ENCODE measurements around the gene PGGHG. TPM values are rescaled to one million over a fixed set of nuclear protein-coding genes. Genes with fewer than 3 reads are reported as not detected.

PGGHG gene
- total and polyA plus RNA-seq, 12 donors, result 0.55 to 77.2 (median 7.1) TPM

- Histone ChIP-seq H3K4me1 (replicated peaks in 1 of 2) (no peaks in the 10 kb centered on the region), H3K27ac (no peak overlapping the region), H3K36me3 (replicated peaks in 1 of 2) (no peaks in the 10 kb centered on the region), H3K27me3 (peaks cover 6% of the 10 kb centered on the region), H3K9me3 (replicated peaks in 1 of 3) (no peaks in the 10 kb centered on the region), H3K4me3 (no peak overlapping the region)
- intact Hi-C loops (cut with DNase I), result loop anchor here in 1 of 2 donors (10.0 kb wide), 1 partner anchor 151 kb away; the partner anchor contains the start of gene ANO9
- 79 to 83% (median 80%) methylated on average over 9 to 27 of the region's 27 CpGs for WGBS, 4 donors
- TF ChIP-seq POLR2A (IDR thresholded peaks at IDR 0.05), result no peak
- TF ChIP-seq, protein P1, sequence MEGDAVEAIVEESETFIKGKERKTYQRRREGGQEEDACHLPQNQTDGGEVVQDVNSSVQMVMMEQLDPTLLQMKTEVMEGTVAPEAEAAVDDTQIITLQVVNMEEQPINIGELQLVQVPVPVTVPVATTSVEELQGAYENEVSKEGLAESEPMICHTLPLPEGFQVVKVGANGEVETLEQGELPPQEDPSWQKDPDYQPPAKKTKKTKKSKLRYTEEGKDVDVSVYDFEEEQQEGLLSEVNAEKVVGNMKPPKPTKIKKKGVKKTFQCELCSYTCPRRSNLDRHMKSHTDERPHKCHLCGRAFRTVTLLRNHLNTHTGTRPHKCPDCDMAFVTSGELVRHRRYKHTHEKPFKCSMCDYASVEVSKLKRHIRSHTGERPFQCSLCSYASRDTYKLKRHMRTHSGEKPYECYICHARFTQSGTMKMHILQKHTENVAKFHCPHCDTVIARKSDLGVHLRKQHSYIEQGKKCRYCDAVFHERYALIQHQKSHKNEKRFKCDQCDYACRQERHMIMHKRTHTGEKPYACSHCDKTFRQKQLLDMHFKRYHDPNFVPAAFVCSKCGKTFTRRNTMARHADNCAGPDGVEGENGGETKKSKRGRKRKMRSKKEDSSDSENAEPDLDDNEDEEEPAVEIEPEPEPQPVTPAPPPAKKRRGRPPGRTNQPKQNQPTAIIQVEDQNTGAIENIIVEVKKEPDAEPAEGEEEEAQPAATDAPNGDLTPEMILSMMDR (IDR thresholded peaks at IDR 0.05), result no peak
- DNase-seq, result no peak
These were observed 5.1 kb downstream of the PGGHG start for GRCh38 chr11:293852-294661.

DNA sequence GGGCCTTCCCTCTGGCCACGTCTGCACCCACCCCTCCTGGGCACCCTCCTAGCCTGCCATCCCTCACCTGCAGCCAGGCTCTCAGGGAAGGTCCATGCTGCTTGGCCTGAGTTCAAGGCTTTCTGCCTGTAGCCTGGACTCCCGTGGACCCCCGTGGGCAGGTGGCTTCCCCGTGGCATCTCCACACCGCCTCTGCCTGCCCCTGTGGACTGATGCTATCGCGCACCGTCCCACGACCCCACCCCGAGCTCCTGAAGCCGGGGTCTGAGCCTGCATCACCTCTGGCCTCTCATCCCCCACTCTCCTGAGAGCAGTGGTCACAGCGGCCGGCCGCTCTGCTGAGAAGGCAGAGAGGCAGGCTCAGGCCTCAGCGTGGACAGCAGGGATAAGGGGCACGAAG lies 5.9 kb downstream of the PGGHG start:
- peaks cover 9% of the 10 kb centered on the region for H3K27me3 ChIP-seq
- H3K4me1 ChIP-seq (replicated peaks in 1 of 2), result no peaks in the 10 kb centered on the region
- intact Hi-C loops (cut with DNase I), result loop anchor here (5.0 to 10.0 kb wide), 2 partner anchors 68 to 150 kb away; partner anchors contain the start of gene ANO9 (in 1 of the 2)
- WGBS, 4 donors, result 85 to 94% (median 88%) methylated on average over 8 to 16 of the region's 16 CpGs
- H3K27ac ChIP-seq, result no peak overlapping the region
- H3K4me3 ChIP-seq, result no peak overlapping the region
- no peak for DNase-seq
- no peaks in the 10 kb centered on the region for H3K9me3 ChIP-seq (replicated peaks in 1 of 3)
- no peak for TF ChIP-seq POLR2A (IDR thresholded peaks at IDR 0.05)
- TF ChIP-seq, protein P1 (IDR thresholded peaks at IDR 0.05), result no peak
- H3K36me3 ChIP-seq (replicated peaks in 1 of 2), result no peaks in the 10 kb centered on the region

GRCh38 chr11:295351-296170 lies 6.6 kb downstream of the PGGHG start:
- no peak for DNase-seq
- Histone ChIP-seq H3K36me3 (replicated peaks in 1 of 2) (no peaks in the 10 kb centered on the region), H3K27ac (no peak overlapping the region), H3K9me3 (replicated peaks in 1 of 3) (no peaks in the 10 kb centered on the region), H3K4me3 (no peak overlapping the region), H3K4me1 (replicated peaks in 1 of 2) (no peaks in the 10 kb centered on the region), H3K27me3 (peaks cover 9% of the 10 kb centered on the region)
- 69 to 77% (median 72%) methylated on average over 22 to 26 of the region's 26 CpGs for WGBS, 4 donors
- intact Hi-C loops (cut with DNase I), result loop anchor here (5.0 to 10.0 kb wide), 2 partner anchors 67 to 149 kb away; partner anchors contain the start of gene ANO9 (in 1 of the 2)
- no peak for TF ChIP-seq POLR2A (IDR thresholded peaks at IDR 0.05)
- TF ChIP-seq, protein P1 (IDR thresholded peaks at IDR 0.05), result no peak
